GM21786 (cell line): Measurements from ENCODE around the gene APEX1.

Experiments used
- ATAC-seq: cut with Tn5 transposase; IDR thresholded peaks from one replicate; pipeline ENCODE4 v1.9.1; 2021; ENCODE audit not compliant: unreplicated experiment

APEX1 gene

GRCh38 chr14:20454516-20455354 is at the start of gene APEX1, which contains the start of gene OSGEP:
TSS of gene APEX1 (plus strand) at chr14:20455226. CDS start at chr14:20455646, 420 bp downstream.
TSS of gene OSGEP (minus strand) at chr14:20454812. CDS start at chr14:20454683, 129 bp downstream.
- ATAC-seq = peak; percentile 79

- ATAC-seq = no peak
These were observed 45.8 kb upstream of the APEX1 start for GRCh38 chr14:20409226-20409625.

GRCh38 chr14:20412411-20412810 is 42.6 kb upstream of the APEX1 start:
- ATAC-seq = peak; percentile 52

GRCh38 chr14:20412876-20413743 is 41.9 kb upstream of the APEX1 start, which contains the start of gene TEP1:
TSS of gene TEP1 (minus strand) at chr14:20413501. CDS start at chr14:20408439, 5,062 bp downstream.
- ATAC-seq = peak; percentile 72

- ATAC-seq = peak; percentile 39
These were observed 41.3 kb upstream of the APEX1 start for GRCh38 chr14:20413744-20414082.

- ATAC-seq = peak; percentile 45
These were observed 39.2 kb upstream of the APEX1 start for GRCh38 chr14:20415782-20416206.

GRCh38 chr14:20416223-20416622 is 38.8 kb upstream of the APEX1 start:
- no peak for ATAC-seq

GRCh38 chr14:20417250-20418186 is 37.5 kb upstream of the APEX1 start:
- no peak for ATAC-seq

GRCh38 chr14:20418501-20418909 is 36.5 kb upstream of the APEX1 start:
- no peak for ATAC-seq

GRCh38 chr14:20419419-20419818 is 35.6 kb upstream of the APEX1 start:
- ATAC-seq = no peak

- no peak for ATAC-seq
These were observed 33.8 kb upstream of the APEX1 start for GRCh38 chr14:20421267-20421666.

GRCh38 chr14:20422886-20423285 is 32.1 kb upstream of the APEX1 start:
- ATAC-seq = no peak

- ATAC-seq = no peak
These were observed 30.2 kb upstream of the APEX1 start for GRCh38 chr14:20424851-20425250.

- ATAC-seq = peak; percentile 81
These were observed 27.6 kb upstream of the APEX1 start for GRCh38 chr14:20427231-20428009.

GRCh38 chr14:20428010-20428365 is 27.0 kb upstream of the APEX1 start:
- peak; percentile 28 for ATAC-seq

- no peak for ATAC-seq
These were observed 26.2 kb upstream of the APEX1 start for GRCh38 chr14:20428802-20429201.

- ATAC-seq = no peak
These were observed 25.0 kb upstream of the APEX1 start for GRCh38 chr14:20429801-20430669.

GRCh38 chr14:20434701-20435581 is 20.1 kb upstream of the APEX1 start:
- ATAC-seq = no peak
